Panc1 (cell line): Measurements from ENCODE around the gene MBTPS2. TPM values are rescaled to one million over a fixed set of nuclear protein-coding genes. Genes with fewer than 3 reads are reported as not detected.

Experiments
- ATAC-seq: fragments of 200-7000 bp; cut with Tn5 transposase; 2 replicates; pipeline ENCODE4 v1.9.1; 2020; ENCODE audit warnings: mild to moderate bottlenecking, moderate library complexity
- BruUV-seq: library from RNA; stranded (reverse); fragments of 400-500 nt; replicated peaks from 2 replicates; lab custom pipeline; 2021; lab: Mats Ljungman, UMichigan
- CTCF ChIA-PET: fragments of 300-600 bp; sonication (Branson Sonifier 250); formaldehyde crosslinking; loops from one replicate; lab custom pipeline; 2022; ENCODE audit warnings: antibody characterized with exemption; lab: Charles Lee
- POLR2A ChIA-PET: fragments of 300-600 bp; sonication (Branson Sonifier 250); formaldehyde crosslinking; loops from one replicate; lab custom pipeline; 2022; ENCODE audit warnings: antibody characterized with exemption; lab: Charles Lee
- DNase-seq: peaks from one replicate; pipeline ENCODE4 v3.0.0-alpha.2; 2010; ENCODE audit warnings: low read depth, low spot score
- H3K27ac ChIP-seq: 2 replicates; pipeline ENCODE4 v1.5.1; 2011; ENCODE audit warnings: mild to moderate bottlenecking, low read length, inconsistent platforms
- H3K27me3 ChIP-seq: fragments of 200-500 bp; sonication (Bioruptor generic); 2 replicates; pipeline ENCODE4 v1.6.0; 2014; ENCODE audit warnings: low read length, inconsistent platforms; ENCODE audit not compliant: control insufficient read depth, insufficient read depth
- H3K36me3 ChIP-seq: fragments of 200-500 bp; sonication (Bioruptor generic); 2 replicates; pipeline ENCODE4 v1.5.1; 2014; ENCODE audit warnings: inconsistent platforms, mild to moderate bottlenecking, low read length, moderate library complexity; ENCODE audit not compliant: control insufficient read depth, insufficient read depth
- H3K4me1 ChIP-seq: 2 replicates; pipeline ENCODE4 v1.5.1; 2011; ENCODE audit warnings: inconsistent platforms, mild to moderate bottlenecking, low read length, moderate library complexity; ENCODE audit not compliant: control insufficient read depth, insufficient read depth
- H3K4me3 ChIP-seq, 2 experiments: 2 replicates each; pipeline ENCODE4 v1.5.1; 2011 to 2012; ENCODE audit warnings: low read depth in 2 of 2, low read length in 2 of 2, mild to moderate bottlenecking in 2 of 2, inconsistent platforms in 1 of 2, moderate library complexity in 1 of 2
- H3K9me3 ChIP-seq: fragments of 200-500 bp; sonication (Bioruptor generic); 2 replicates; pipeline ENCODE4 v1.5.1; 2014; ENCODE audit warnings: low read depth, mild to moderate bottlenecking, inconsistent platforms, low read length, moderate library complexity; ENCODE audit not compliant: control insufficient read depth, insufficient read depth
- CTCF ChIP-seq: fragments of 450-650 bp; IDR thresholded peaks from 2 replicates; pipeline ENCODE4 v1.5.1; 2017; ENCODE audit warnings: mild to moderate bottlenecking
- POLR2AphosphoS5 ChIP-seq: IDR thresholded peaks from 2 replicates; pipeline ENCODE4 v1.6.1; 2012; ENCODE audit warnings: mild to moderate bottlenecking, low read depth, low read length, moderate library complexity
- REST ChIP-seq, 2 experiments: IDR thresholded peaks; 2 replicates each; pipeline ENCODE4 v1.6.1; 2011 to 2012; ENCODE audit warnings: low read depth in 2 of 2, control low read depth in 1 of 2, low read length in 1 of 2, mild to moderate bottlenecking in 1 of 2, moderate library complexity in 1 of 2; ENCODE audit not compliant: insufficient read depth in 1 of 2
- SIN3A ChIP-seq: IDR thresholded peaks from 2 replicates; pipeline ENCODE4 v1.6.1; 2012; ENCODE audit warnings: low read depth, mild to moderate bottlenecking, low read length, moderate library complexity, borderline replicate concordance; ENCODE audit not compliant: insufficient read depth
- TCF7L2 ChIP-seq: IDR thresholded peaks from 2 replicates; pipeline ENCODE4 v1.6.1; 2011; ENCODE audit warnings: mild to moderate bottlenecking, low read depth, low read length, inconsistent platforms
- in situ Hi-C: cut with HindIII; loops from 2 replicates; pipeline ENCODE4 v1.10.0; 2016; ENCODE audit warnings: low sequenced_read_pairs, low pct_unique_long_range_greater_than_20kb
- intact Hi-C: fragments of 100-400 bp; cut with micrococcal nuclease; formaldehyde crosslinking; loops from one replicate; pipeline ENCODE4 v1.10.0; 2022; ENCODE audit not compliant: unreplicated experiment
- total RNA-seq: library from RNA; stranded (reverse); gene quantifications from one replicate; pipeline ENCODE4 v1.2.1, GENCODE V29; 2021; ENCODE audit not compliant: unreplicated experiment

MBTPS2 gene
- total RNA-seq, 1 experiment from 2014 or later, result 13.5 TPM

GRCh38 chrX:21865436-21865835, 26.0 kb downstream of the MBTPS2 start:
- H3K27ac ChIP-seq, result no peak overlapping the region
- TF ChIP-seq SIN3A (no peak), CTCF (no peak), POLR2AphosphoS5 (no peak), TCF7L2 (no peak), REST (IDR thresholded peaks at IDR 0.05; ENCODE audit: insufficient read depth in 1 of 2, low read depth in 2 of 2, low read length in 1 of 2) (no peak)
- DNase-seq, result no peak
- no peaks in the 10 kb centered on the region for H3K27me3 ChIP-seq
- intact Hi-C loops, result no loop called here
- H3K4me3 ChIP-seq, result no peak overlapping the region
- ChIA-PET POLR2A (no interaction called here), CTCF (no interaction called here)
- no TSS peak for BruUV-seq
- no peaks in the 10 kb centered on the region for H3K4me1 ChIP-seq
- no peaks in the 10 kb centered on the region for H3K9me3 ChIP-seq
- no peaks in the 10 kb centered on the region for H3K36me3 ChIP-seq
- no peak for ATAC-seq
- in situ Hi-C loops, result no loop called here

- CTCF ChIA-PET, result no interaction called here
- no TSS peak for BruUV-seq
- POLR2A ChIA-PET, result no interaction called here
- Histone ChIP-seq H3K27me3 (no peaks in the 10 kb centered on the region), H3K4me3 (no peak overlapping the region), H3K36me3 (no peaks in the 10 kb centered on the region), H3K27ac (no peak overlapping the region), H3K9me3 (no peaks in the 10 kb centered on the region), H3K4me1 (no peaks in the 10 kb centered on the region)
- DNase-seq, result no peak
- TF ChIP-seq SIN3A (no peak), CTCF (no peak), TCF7L2 (no peak)
- no peak for ATAC-seq
- intact Hi-C loops (no loop called here), in situ Hi-C loops (no loop called here)
Observed at GRCh38 chrX:21870494-21870893, 31.1 kb downstream of the MBTPS2 start.
